ENCODE results near the gene PALLD. TPM values are rescaled to one million over a fixed set of nuclear protein-coding genes. Genes with fewer than 3 reads are reported as not detected.

PALLD gene
- total RNA-seq, 1 donor from 2014 or later, result 204 TPM

GRCh38 chr4:168504526-168504925, 7.7 kb downstream of the PALLD start:
- intact Hi-C loops (cut with DNase I), result loop anchor here (10.0 kb wide), 1 partner anchor 980 kb away; no protein-coding TSS in a partner anchor
- Histone ChIP-seq H3K27me3 (no peaks in the 10 kb centered on the region), H3K36me3 (no peaks in the 10 kb centered on the region), H3K4me3 (no peak overlapping the region), H3K27ac (no peak overlapping the region), H3K9me3 (no peaks in the 10 kb centered on the region), H3K4me1 (no peaks in the 10 kb centered on the region)
- no peak for DNase-seq (ENCODE audit: low spot score in 2 of 2)
- TF ChIP-seq CTCF (IDR thresholded peaks at IDR 0.05), result no peak

- Histone ChIP-seq H3K27me3 (no peaks in the 10 kb centered on the region), H3K36me3 (no peaks in the 10 kb centered on the region), H3K4me3 (no peak overlapping the region), H3K9me3 (no peaks in the 10 kb centered on the region), H3K27ac (no peak overlapping the region), H3K4me1 (no peaks in the 10 kb centered on the region)
- DNase-seq (ENCODE audit: low spot score in 2 of 2), result no peak
- TF ChIP-seq CTCF (IDR thresholded peaks at IDR 0.05), result no peak
- intact Hi-C loops (cut with DNase I), result loop anchor here (10.0 kb wide), 1 partner anchor 979 kb away; no protein-coding TSS in a partner anchor
Measured at GRCh38 chr4:168506014-168506413, 9.2 kb downstream of the PALLD start.

GRCh38 chr4:168507178-168507815, 10.4 kb downstream of the PALLD start:
- no peak for TF ChIP-seq CTCF (IDR thresholded peaks at IDR 0.05)
- intact Hi-C loops (cut with DNase I), result loop anchor here (10.0 kb wide), 1 partner anchor 978 kb away; no protein-coding TSS in a partner anchor
- no peak for DNase-seq (ENCODE audit: low spot score in 2 of 2)
- Histone ChIP-seq H3K9me3 (no peaks in the 10 kb centered on the region), H3K4me3 (no peak overlapping the region), H3K27me3 (no peaks in the 10 kb centered on the region), H3K36me3 (no peaks in the 10 kb centered on the region), H3K27ac (no peak overlapping the region), H3K4me1 (no peaks in the 10 kb centered on the region)

- no peak for TF ChIP-seq CTCF (IDR thresholded peaks at IDR 0.05)
- no peak overlapping the region for H3K4me3 ChIP-seq
- no peak overlapping the region for H3K27ac ChIP-seq
- DNase-seq (ENCODE audit: low spot score in 2 of 2), result no peak
- intact Hi-C loops (cut with DNase I), result loop anchor here (10.0 kb wide), 1 partner anchor 976 kb away; no protein-coding TSS in a partner anchor
- H3K36me3 ChIP-seq, result no peaks in the 10 kb centered on the region
- no peaks in the 10 kb centered on the region for H3K4me1 ChIP-seq
- no peaks in the 10 kb centered on the region for H3K27me3 ChIP-seq
- H3K9me3 ChIP-seq, result no peaks in the 10 kb centered on the region
Measured at GRCh38 chr4:168508683-168509082, 11.8 kb downstream of the PALLD start.

- Histone ChIP-seq H3K36me3 (no peaks in the 10 kb centered on the region), H3K4me1 (no peaks in the 10 kb centered on the region)
- intact Hi-C loops (cut with DNase I), result loop anchor here (10.0 kb wide), 2 partner anchors 185 to 975 kb away; no protein-coding TSS in a partner anchor
Measured at GRCh38 chr4:168509786-168510185, 12.9 kb downstream of the PALLD start.

More at GRCh38 chr4:168509786-168510185, 12.9 kb downstream of the PALLD start:
- DNase-seq (ENCODE audit: low spot score in 2 of 2), result no peak
- Histone ChIP-seq H3K9me3 (no peaks in the 10 kb centered on the region), H3K27me3 (no peaks in the 10 kb centered on the region), H3K27ac (no peak overlapping the region), H3K4me3 (no peak overlapping the region)
- no peak for TF ChIP-seq CTCF (IDR thresholded peaks at IDR 0.05)
